Right lobe of liver (tissue), 4 donors: ENCODE results near the gene PHKG2.

Source experiments
- CTCF ChIP-seq, 4 donors: fragments of 200-600 bp in 3 of 4; fragments of 450-650 bp in 1 of 4; IDR thresholded peaks; one replicate each; pipeline versions ENCODE4 v1.5.1 to v1.8.0; 2016 to 2022; ENCODE audit warnings: antibody characterized with exemption in 4 of 4, mild to moderate bottlenecking in 2 of 4
- POLR2A ChIP-seq: fragments of 450-650 bp; IDR thresholded peaks from one replicate; pipeline ENCODE4 v1.6.1; 2017; ENCODE audit warnings: antibody characterized with exemption, mild to moderate bottlenecking
- donor health status: DM: no; HTN: no; CAD: no.
- donor health status: DM: no; HTN: no; CAD: no.
- donor health status: DM: no; HTN: yes; CAD: no.

DNA sequence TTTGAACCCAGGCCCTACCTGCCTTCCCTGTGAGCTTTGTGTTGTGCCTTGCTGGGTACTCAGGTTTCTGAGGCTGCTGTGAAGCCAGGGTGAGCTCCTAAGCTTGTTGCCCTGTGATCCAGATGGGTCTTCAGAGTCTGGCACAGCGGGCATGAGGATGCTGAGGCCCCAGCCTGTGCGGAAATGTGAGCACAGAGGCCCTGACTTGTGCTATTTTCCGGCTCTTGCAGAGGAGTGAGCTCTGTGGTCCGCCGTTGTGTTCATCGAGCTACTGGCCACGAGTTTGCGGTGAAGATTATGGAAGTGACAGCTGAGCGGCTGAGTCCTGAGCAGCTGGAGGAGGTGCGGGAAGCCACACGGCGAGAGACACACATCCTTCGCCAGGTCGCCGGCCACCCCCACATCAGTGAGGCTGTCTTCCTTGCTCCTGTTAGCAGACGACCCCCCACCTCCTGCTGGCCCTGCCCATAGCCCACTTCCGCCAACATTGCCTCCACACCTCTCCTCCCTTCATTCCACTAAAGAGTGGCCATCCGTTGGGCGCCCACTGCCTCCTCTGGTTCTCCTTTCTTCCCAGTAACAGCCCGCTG, 2.7 kb downstream of the PHKG2 start:
- TF ChIP-seq POLR2A: no peak
- no peak for TF ChIP-seq CTCF (IDR thresholded peaks at IDR 0.05)
